ENCODE data around the gene ICE2. TPM values are rescaled to one million over a fixed set of nuclear protein-coding genes. Genes with fewer than 3 reads are reported as not detected.

Gene ICE2
- total and polyA plus RNA-seq, 8 donors, result 10.5 to 127 (median 31.5) TPM

DNA sequence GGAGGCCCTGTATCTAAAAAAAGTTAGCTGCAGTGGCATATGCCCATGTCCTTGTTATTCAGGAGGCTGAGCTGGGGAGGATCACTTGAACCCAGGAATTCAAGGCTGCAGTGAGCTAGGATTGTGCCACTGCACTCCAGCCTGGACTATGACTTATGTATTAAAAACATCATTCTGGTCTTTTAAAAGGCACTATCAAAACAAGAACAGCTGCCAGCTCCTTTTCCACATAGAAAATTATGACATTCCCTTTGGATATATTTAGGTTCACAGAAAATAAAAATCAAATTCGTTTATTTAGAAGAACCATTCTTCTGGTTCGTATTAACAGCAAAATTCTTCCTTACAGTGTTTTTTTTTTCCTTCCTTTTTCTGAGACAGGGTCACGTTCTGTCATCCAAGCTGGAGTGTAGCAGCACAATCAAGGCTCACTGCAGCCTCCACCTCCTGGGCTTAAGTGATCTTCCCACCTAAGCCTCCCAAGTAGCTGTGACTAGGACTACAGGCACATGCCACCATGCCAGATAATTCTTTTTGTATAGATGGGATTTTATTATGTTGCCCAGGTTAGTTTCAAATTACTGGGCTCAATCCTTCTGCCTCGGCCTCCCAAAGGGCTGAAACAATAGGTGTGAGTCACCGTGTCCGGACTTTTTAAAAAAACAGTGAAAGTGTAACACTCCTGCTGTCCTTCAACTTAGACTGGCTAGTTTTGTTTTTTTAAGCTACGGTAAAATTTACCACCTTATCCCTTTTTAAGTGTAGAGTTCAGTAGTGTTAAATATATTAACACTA lies 13.9 kb downstream of the ICE2 start:
- peaks cover 14 to 82% (median 75%) of the 10 kb centered on the region in 4 donors for H3K36me3 ChIP-seq
- DNase-seq, result no peak
- peaks cover 0 to 7% (median 3%) of the 10 kb centered on the region in 4 donors for H3K4me1 ChIP-seq
- TF ChIP-seq POLR2AphosphoS5 (IDR thresholded peaks at IDR 0.05) (no peak), POLR2A (IDR thresholded peaks at IDR 0.05) (no peak), EP300 (IDR thresholded peaks at IDR 0.05) (no peak)
- TF ChIP-seq, protein P1, sequence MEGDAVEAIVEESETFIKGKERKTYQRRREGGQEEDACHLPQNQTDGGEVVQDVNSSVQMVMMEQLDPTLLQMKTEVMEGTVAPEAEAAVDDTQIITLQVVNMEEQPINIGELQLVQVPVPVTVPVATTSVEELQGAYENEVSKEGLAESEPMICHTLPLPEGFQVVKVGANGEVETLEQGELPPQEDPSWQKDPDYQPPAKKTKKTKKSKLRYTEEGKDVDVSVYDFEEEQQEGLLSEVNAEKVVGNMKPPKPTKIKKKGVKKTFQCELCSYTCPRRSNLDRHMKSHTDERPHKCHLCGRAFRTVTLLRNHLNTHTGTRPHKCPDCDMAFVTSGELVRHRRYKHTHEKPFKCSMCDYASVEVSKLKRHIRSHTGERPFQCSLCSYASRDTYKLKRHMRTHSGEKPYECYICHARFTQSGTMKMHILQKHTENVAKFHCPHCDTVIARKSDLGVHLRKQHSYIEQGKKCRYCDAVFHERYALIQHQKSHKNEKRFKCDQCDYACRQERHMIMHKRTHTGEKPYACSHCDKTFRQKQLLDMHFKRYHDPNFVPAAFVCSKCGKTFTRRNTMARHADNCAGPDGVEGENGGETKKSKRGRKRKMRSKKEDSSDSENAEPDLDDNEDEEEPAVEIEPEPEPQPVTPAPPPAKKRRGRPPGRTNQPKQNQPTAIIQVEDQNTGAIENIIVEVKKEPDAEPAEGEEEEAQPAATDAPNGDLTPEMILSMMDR (IDR thresholded peaks at IDR 0.05), result no peak
- no peaks in the 10 kb centered on the region for H3K9me3 ChIP-seq
- H3K27me3 ChIP-seq, result no peaks in the 10 kb centered on the region
- WGBS, 5 donors, result 81 to 86% (median 84%) methylated on average over 7 of the region's 7 CpGs
- intact Hi-C loops (cut with DNase I; ENCODE audit: low total_unique reads), result no loop called here
- no peak overlapping the region for H3K27ac ChIP-seq
- H3K4me3 ChIP-seq, result no peak overlapping the region

DNA sequence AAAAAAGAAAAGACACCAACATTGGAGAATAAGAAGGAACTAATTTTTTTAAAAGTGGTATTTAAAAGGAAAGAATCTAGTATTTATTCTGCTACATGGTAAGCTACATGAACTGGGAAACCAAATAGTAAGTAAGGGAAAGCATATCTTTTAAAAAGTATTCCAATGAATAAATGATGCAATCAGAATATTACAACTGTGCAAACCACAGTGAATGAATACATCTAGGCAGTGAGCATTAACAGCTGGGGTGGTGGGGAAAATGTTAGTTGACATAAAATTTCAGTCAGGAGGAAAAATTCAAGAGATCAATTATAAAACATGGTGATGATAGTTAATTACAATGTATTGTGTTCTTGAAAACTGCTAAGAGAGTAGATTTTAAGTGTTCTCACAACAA lies 16.9 kb downstream of the ICE2 start:
- H3K36me3 ChIP-seq, result peaks cover 9 to 78% (median 56%) of the 10 kb centered on the region in 4 donors
- no peak for DNase-seq

DNA sequence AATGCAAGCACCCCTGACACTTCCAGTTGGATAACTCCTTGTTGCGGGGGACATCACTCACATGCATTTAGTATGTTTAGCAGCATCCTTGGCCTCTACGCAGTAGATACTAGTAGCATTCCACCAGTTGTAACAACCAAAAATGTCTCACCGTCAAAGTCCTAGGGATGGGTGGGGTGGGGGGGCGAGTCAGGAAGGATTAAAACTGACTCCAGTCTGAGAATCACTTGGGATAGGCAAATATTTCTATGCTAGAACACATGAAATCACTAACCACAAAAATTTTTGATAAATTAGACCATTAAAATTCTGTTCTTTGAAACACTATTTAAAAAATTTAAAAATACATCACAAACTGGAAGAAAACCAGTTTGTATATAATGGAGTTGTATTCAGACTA lies 18.0 kb downstream of the ICE2 start:
- TF ChIP-seq POLR2A (IDR thresholded peaks at IDR 0.05) (no peak), POLR2AphosphoS5 (IDR thresholded peaks at IDR 0.05) (no peak), EP300 (IDR thresholded peaks at IDR 0.05) (no peak)
- TF ChIP-seq, protein P1 (IDR thresholded peaks at IDR 0.05), result no peak
- no peak overlapping the region for H3K27ac ChIP-seq
- no peaks in the 10 kb centered on the region for H3K27me3 ChIP-seq
- peaks cover 9 to 70% (median 48%) of the 10 kb centered on the region in 4 donors for H3K36me3 ChIP-seq
- no peak for DNase-seq
- H3K4me1 ChIP-seq, result no peaks in the 10 kb centered on the region
- H3K4me3 ChIP-seq, result no peak overlapping the region
- 94 to 100% (median 98%) methylated on average over 4 of the region's 4 CpGs for WGBS, 5 donors
- H3K9me3 ChIP-seq, result no peaks in the 10 kb centered on the region
- intact Hi-C loops (cut with DNase I; ENCODE audit: low total_unique reads), result no loop called here

More for the DNA sequence above, 16.9 kb downstream of the ICE2 start:
- Histone ChIP-seq H3K4me3 (no peak overlapping the region), H3K4me1 (no peaks in the 10 kb centered on the region), H3K27me3 (no peaks in the 10 kb centered on the region), H3K9me3 (no peaks in the 10 kb centered on the region), H3K27ac (no peak overlapping the region)
- intact Hi-C loops (cut with DNase I; ENCODE audit: low total_unique reads), result no loop called here
- TF ChIP-seq EP300 (IDR thresholded peaks at IDR 0.05) (no peak), POLR2A (IDR thresholded peaks at IDR 0.05) (no peak), POLR2AphosphoS5 (IDR thresholded peaks at IDR 0.05) (no peak)
- TF ChIP-seq, protein P1 (IDR thresholded peaks at IDR 0.05), result no peak

DNA sequence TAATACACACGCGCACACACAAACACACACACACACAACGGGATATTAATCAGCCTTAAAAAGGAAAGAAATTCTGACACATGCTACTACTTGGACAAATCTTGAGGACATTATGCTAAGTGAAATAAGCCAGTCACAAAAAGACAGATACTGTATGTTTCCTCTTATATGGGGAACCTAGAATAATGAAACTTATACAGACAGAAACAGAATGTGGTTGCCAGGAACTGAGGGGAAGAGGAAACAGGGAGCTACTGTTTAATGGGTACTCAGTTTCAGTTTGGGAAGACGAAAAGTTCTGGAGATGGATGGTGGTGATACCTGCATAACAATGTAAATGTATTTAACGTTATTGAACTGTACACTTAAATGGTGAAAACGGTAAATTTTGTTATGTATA lies 20.2 kb downstream of the ICE2 start:
- no peak for TF ChIP-seq POLR2AphosphoS5 (IDR thresholded peaks at IDR 0.05)
- TF ChIP-seq, protein P1 (IDR thresholded peaks at IDR 0.05), result no peak
- TF ChIP-seq POLR2A (IDR thresholded peaks at IDR 0.05), result no peak
- no peak for TF ChIP-seq EP300 (IDR thresholded peaks at IDR 0.05)
- Histone ChIP-seq H3K27me3 (no peaks in the 10 kb centered on the region), H3K4me3 (no peak overlapping the region), H3K27ac (no peak overlapping the region), H3K36me3 (peaks cover 4 to 69% (median 45%) of the 10 kb centered on the region in 4 donors), H3K4me1 (no peaks in the 10 kb centered on the region), H3K9me3 (no peaks in the 10 kb centered on the region)
- intact Hi-C loops (cut with DNase I; ENCODE audit: low total_unique reads), result no loop called here
- WGBS, 5 donors, result 79 to 83% (median 80%) methylated on average over 6 of the region's 6 CpGs
- DNase-seq, result no peak

Data from stomach (tissue), 9 donors.